ENCODE results near the gene PDCD7.
"Not testable (repeated sequence)": the region's sequence is repeated elsewhere in the genome, so short reads cannot be mapped to it uniquely, and the experiment has no call there.

The PDCD7 gene

GRCh38 chr15:65091946-65092770 is 41.5 kb downstream of the PDCD7 start:
- DNase-seq (ENCODE audit: low read depth in 3 of 3) = no peak

DNA sequence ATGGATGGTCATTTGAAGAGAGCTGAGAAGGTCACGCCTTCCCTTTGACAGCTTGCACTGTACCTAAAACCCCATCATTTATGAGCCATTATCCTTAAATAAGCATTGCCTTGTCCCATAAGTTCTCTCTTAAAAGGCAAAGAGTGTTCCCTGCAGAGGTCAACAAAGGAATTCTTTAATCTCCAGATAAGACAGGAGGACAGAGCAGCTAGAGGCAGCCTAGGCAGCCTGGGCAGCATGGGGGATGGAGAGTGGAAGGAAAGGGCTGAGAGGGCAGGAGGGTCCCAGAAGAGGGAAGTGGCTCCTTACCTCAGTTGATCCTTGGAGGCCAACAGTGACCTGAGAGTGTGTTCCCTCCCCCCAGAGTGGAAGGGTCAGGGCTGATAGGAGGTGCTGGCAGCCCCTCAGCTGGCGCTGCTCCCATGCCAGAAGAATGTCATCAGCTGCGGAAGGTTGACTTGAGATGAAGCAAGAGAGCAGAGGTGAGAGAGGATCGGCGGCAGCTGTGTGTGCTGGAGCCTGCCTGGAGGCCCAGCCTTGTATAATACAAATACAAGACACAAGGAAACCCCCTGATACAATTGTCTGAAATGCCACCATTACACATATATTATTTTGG is 44.3 kb downstream of the PDCD7 start:
- no peak for DNase-seq (ENCODE audit: low read depth in 3 of 3)

DNA sequence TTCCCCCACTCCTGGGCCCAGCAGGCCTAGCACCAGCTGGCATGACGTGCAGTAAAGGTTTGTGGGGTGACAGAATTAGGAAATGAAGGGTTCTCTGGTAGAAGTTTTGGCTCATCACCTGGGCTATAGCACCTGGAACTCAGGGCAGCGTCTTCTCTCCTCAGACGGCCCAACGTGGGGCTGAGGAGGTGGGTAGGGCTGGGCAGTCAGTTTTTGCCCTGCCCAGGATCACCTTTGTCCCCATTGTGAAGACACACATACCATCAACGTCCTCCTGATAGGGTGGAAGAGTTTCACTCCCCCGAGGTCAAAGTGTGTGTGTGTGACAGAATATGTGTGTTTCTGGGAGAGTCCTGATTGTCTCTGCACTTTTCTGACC is 45.0 kb downstream of the PDCD7 start:
- DNase-seq (ENCODE audit: low read depth in 3 of 3) = no peak

DNA sequence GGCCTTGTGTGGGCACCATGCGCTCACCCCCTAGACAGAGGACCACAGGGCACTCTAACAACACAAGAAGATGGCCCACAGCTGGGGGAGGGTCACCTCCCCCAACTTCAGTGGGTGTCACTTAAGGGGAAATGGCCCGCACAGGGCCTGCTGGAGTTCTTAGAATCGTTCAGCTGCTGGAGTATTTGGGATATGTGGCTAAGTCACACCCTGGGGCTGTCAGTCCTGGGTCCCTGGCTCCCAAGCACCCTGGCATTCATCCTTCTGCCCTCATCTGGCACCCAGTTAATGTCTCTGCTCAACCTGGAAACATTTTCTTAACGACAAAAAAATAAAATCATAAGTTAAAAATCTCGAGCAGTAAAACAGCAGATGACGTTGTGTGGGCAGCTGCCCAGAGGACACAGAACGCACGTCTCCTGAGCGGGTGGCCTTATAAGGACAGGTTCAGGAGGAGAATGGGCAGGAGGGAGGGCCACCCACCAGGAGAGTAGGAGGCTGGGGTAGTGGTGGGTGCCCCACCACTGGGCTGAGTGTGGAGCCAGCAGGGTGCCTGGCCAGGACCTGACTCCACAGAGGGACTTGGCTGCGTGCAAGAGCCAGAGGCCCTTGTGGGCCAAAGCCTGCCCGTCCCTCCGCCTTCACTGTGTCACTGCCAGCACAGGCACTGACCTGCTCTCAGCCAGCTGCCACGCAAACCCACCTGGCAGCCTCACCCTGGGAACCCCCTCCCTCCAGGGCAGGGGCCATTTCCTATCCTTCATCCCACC is 45.5 kb downstream of the PDCD7 start:
- no peak for DNase-seq (ENCODE audit: low read depth in 3 of 3)

GRCh38 chr15:65087411-65087810 is 46.2 kb downstream of the PDCD7 start:
- DNase-seq (ENCODE audit: low read depth in 3 of 3) = no peak

DNA sequence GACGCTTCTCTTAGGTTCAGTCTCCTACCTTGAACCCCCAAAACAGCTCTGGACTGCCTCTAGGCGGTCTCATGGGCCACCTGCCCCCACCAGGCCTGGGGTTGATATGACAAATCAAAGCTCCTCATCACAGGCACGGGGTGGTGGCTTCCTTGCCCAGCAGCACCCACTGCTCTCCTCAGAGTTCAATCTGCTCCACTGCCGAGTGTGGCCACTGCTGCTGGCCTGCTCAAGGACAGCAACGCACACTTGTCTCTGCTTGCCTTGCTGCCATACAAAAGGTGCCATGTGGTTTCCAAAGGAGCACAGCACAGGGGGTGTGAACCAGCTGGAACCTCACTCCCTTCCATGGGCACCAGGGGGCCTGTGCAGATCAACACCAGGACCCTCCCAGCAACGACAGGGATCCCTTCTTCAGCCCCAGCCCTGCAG is 46.9 kb downstream of the PDCD7 start:
- no peak for DNase-seq (ENCODE audit: low read depth in 3 of 3)

DNA sequence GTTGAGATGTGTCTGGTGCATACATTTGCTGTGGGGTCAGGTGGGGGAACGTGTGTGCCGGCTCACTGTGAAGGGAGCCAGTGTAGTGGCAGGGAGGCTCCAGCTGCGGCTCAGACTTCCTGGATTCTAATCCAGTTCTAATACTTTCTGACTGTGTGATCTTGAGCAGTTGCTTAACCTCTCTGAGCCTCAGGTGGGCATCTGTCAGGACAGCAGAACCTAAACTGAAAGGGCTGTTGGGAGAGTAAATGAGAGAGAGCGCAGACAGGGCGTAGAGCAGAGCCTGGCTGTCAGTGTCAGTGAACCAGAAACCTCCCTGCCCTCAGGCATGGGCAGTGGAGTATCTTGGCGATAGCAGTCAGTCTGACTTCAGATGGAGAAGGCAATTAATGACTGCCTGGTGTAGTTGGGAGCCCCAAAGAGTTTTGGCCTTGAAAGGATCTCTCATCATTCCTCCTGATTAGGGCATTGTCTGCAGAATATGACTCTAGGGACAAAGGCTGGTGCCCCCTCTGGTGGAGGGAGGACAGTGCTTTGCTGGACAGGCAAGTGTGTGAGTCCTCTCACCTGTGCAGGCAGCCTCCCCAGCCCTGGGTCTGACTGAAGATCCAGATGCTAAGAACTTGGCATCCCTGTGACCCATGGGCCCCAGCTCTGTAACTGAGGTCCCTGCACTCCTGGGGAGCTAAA is 47.5 kb downstream of the PDCD7 start:
- no peak for DNase-seq (ENCODE audit: low read depth in 3 of 3)

DNA sequence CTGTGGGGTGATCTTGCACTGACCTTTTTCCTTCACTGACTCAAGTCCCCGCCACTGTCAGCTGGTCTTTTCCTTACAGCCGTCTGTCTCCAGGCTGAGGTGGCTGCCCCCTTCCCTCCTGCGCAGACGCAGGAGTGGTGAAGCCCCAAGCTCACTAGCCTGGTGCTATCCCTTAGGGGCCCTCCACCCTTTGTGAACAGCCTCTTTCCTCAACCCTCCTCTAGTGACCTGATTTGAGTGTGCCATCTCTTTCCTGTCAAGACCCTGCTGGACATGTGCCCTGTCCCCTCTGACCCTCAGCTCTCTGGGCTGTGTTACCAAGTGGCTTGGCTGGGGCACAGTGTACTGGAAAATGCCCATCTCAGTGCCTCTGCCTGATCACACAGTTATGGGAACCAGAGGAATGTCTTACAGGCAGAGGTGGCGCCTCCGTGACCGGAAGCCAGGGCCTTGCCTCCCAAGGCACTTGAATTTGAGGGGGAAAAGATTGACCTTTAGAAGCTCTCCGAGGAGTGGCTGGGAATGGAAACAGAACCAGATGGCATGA is 48.3 kb downstream of the PDCD7 start:
- DNase-seq (ENCODE audit: low read depth in 3 of 3) = no peak

DNA sequence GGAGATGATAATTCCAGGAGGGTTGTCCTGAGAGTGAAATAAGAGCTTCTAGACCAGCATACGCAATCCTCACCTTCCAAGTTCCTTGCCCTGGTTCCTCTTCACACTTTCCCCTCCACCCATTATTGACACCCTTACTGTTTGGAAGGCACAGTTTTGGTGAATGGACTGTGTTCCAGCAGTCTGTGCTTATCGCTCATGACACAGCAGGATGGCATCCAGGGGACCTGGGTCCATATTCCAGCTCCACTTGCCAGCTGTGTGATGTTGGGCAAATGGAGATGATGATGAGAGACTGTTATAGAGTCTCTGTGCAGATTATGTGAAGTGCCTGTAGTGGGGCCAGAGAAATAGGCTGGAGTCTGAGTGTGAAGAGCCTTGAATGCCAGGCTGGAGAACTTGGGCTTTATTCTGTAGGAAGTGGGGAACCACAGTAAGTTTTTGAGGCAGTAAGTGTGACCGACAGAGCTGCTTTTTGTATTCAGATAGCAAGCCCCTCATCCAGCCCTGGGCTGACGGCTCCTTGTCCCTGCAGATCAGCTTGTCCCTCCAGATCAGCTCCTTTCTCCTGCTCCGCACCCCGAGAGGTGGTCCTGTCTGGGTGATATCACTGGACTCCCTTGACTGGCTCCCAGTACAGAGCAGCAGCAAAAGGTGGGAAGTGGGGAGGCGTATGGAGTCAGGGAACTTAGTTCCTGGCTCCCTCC is 49.0 kb downstream of the PDCD7 start:
- no peak for DNase-seq (ENCODE audit: low read depth in 3 of 3)

DNA sequence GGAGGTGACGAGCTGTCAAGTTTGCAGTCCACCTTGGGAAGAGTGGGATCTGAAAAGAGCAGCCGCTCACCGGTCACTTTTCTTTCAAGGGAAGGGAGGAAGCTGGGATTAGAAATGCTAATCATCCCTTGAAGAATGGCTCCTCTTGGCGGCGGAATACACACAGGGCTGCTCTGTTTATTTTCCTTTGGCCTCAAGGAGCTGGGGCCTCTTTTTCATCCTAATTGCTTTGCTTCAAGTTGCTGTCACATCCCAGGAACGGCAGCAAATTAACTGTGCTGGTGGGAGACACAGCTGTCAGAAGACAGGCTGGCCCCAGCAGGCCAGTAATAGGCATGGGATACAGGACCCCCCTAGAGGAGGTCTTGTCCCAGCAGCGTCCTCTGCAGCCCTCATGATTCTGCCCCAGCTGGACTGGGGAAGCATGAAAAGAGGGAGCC is 50.3 kb downstream of the PDCD7 start:
- DNase-seq (ENCODE audit: low read depth in 3 of 3) = no peak

DNA sequence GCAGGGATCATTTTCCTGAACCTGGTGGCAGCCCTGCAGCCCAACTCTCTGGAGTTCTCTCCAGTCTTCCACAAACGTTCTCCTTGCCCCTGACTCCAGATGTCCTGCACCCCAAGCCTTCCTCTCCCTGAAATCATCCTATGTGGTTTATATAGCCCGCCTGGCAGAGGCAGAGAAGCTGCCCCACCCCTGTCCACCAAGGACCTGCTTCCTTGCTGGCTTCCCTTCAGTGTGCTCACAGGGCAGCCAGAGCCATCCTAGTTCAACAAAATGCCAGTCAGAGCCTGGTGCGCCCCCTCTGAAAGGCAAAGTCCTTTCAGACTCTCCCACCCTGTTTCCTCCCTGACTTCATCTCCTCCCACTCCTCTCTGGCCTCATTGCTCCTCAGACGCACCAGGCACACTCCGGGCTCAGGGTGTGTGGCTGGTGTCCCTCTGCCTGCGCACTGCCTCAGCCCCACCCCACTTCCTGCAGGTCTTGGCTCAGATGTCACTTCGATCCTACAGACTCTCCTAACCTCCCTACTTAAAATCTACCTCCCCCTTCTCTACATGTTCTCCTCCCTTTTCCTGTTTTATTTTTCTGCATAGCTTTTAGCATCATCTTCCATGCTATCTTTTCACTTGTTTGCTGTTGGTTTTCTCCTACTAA is 51.2 kb downstream of the PDCD7 start:
- DNase-seq (ENCODE audit: low read depth in 3 of 3) = peak in 1 of 3 experiments; percentile 12

- DNase-seq (ENCODE audit: low read depth in 3 of 3) = peak in 2 of 3 experiments; percentile 2 to 23
Observed at GRCh38 chr15:65081758-65082157, 51.9 kb downstream of the PDCD7 start.

DNA sequence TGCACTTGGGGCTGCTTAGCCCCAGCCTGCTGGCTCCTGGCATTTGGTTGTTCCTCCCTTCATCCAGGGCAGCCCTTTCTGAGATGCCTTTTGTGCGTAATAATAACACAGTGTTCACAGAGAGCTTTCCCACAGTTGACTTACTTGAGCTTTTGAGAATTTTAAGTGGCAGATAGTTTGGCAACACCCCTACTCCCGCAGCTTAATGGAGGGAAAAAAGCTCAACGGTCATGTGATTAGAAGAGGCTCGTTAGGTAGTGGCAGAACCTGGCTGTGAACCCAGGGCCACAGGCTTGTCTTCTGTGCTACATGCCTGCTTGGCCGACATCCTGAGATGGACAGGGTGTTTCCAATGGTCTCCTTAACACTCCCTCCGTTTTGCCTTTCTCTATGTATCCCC is 52.3 kb downstream of the PDCD7 start:
- no peak for DNase-seq (ENCODE audit: low read depth in 3 of 3)

GRCh38 chr15:65079580-65079979 is 54.0 kb downstream of the PDCD7 start:
- DNase-seq (ENCODE audit: low read depth in 3 of 3) = no peak

- DNase-seq (ENCODE audit: low read depth in 3 of 3) = peak; percentile 7 to 61 (median 28)
Observed at GRCh38 chr15:65077981-65078352, 55.6 kb downstream of the PDCD7 start.

GRCh38 chr15:65077291-65077980 is 56.2 kb downstream of the PDCD7 start:
- DNase-seq (ENCODE audit: low read depth in 3 of 3) = no peak

DNA sequence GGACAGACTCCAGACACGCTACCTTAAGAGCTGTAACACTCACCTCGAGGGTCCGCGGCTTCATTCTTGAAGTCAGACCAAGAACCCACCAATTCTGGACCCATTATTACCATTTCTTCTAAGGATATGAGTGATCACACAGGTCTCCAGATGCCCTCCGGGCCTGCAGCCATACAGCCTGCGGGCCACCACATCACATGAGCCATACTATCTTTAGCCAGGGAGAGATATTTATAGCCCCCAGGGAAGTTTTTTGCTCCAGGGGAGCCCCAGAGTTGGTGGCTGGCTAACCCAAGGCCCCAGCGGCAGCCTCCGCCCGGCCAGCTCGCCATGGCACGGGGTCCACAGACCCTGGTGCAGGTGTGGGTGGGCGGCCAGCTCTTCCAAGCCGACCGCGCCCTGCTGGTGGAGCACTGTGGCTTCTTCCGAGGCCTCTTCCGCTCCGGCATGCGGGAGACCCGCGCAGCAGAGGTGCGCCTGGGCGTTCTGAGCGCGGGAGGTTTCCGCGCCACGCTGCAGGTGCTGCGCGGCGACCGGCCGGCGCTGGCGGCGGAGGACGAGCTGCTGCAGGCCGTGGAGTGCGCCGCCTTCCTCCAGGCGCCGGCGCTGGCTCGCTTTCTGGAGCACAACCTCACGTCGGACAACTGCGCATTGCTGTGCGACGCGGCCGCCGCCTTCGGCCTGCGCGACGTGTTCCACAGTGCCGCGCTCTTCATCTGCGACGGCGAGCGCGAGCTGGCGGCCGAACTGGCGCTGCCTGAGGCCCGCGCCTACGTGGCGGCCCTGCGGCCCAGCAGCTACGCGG is 56.9 kb downstream of the PDCD7 start, which contains the start of gene KBTBD13:
Gene KBTBD13 (plus strand): TSS at position 261 of the 805 bp plus-strand sequence. CDS start 70 bp downstream, at position 331.
- no peak for DNase-seq (ENCODE audit: low read depth in 3 of 3)

GRCh38 chr15:65075607-65076395 is 57.8 kb downstream of the PDCD7 start:
- DNase-seq (ENCODE audit: low read depth in 3 of 3) = not testable (repeated sequence)
